Breast epithelium (tissue), 4 donors: ENCODE results near the gene SNX6. TPM values are rescaled to one million over a fixed set of nuclear protein-coding genes. Genes with fewer than 3 reads are reported as not detected.
"Not testable (repeated sequence)": the region's sequence is repeated elsewhere in the genome, so short reads cannot be mapped to it uniquely, and the experiment has no call there.

Experiments
- DNase-seq, 2 donors: peaks; one replicate each; pipeline ENCODE4 v3.0.0-alpha.2; 2019; ENCODE audit warnings: low spot score in 2 of 2
- H3K27ac ChIP-seq, 2 donors: fragments of 200-600 bp; sonication (generic) in 1 of 2; one replicate each; pipeline ENCODE4 v1.5.1; 2016 to 2019; ENCODE audit warnings: mild to moderate bottlenecking in 1 of 2
- H3K27me3 ChIP-seq, 2 donors: fragments of 200-600 bp; sonication (generic) in 1 of 2; one replicate each; pipeline versions ENCODE4 v1.5.1 to v1.6.0; 2017 to 2019; ENCODE audit warnings: control low read depth in 1 of 2, mild to moderate bottlenecking in 1 of 2
- H3K36me3 ChIP-seq: fragments of 200-600 bp; one replicate; pipeline ENCODE4 v1.5.1; 2019
- H3K4me1 ChIP-seq, 2 donors: fragments of 200-600 bp; sonication (generic); one replicate each; pipeline ENCODE4 v1.5.1; 2016 to 2019; ENCODE audit warnings: control low read depth in 1 of 2
- H3K4me3 ChIP-seq, 3 donors: fragments of 200-600 bp; sonication (generic); 1 replicate in 2 of 3; 2 replicates in 1 of 3; pipeline ENCODE4 v1.5.1; 2016 to 2019; ENCODE audit warnings: mild to moderate bottlenecking in 3 of 3, moderate library complexity in 2 of 3
- H3K9me3 ChIP-seq, 2 donors: fragments of 200-600 bp; sonication (generic) in 1 of 2; one replicate each; pipeline ENCODE4 v1.5.1; 2016 to 2019; ENCODE audit warnings: control low read depth in 1 of 2
- POLR2A ChIP-seq: fragments of 450-650 bp; IDR thresholded peaks from one replicate; pipeline ENCODE4 v1.6.1; 2016; ENCODE audit warnings: antibody characterized with exemption, mild to moderate bottlenecking, moderate library complexity
- POLR2AphosphoS5 ChIP-seq, 3 donors: sonication (generic); formaldehyde crosslinking; IDR thresholded peaks; one replicate each; pipeline ENCODE4 v1.6.1; 2017; ENCODE audit warnings: antibody characterized with exemption in 3 of 3
- intact Hi-C: fragments of 100-400 bp; cut with DNase I; formaldehyde crosslinking; loops from one replicate; pipeline ENCODE4 v1.15.1; 2023; ENCODE audit warnings: low total_unique reads
- total RNA-seq, 3 donors: library from RNA; depleted of rRNA; stranded (reverse); fragments of >200 nt; gene quantifications; one replicate each; pipeline ENCODE4 v1.1.0, GENCODE V29; 2016
- TF ChIP-seq, protein P1 (sequence below), 3 donors: fragments of 450-650 bp; IDR thresholded peaks; one replicate each; pipeline ENCODE4 v1.5.1; 2016 to 2017; ENCODE audit warnings: antibody characterized with exemption in 3 of 3, mild to moderate bottlenecking in 3 of 3, moderate library complexity in 3 of 3

The SNX6 gene
- total RNA-seq, 3 donors from 2014 or later: 64.2 to 129 (median 127) TPM

DNA sequence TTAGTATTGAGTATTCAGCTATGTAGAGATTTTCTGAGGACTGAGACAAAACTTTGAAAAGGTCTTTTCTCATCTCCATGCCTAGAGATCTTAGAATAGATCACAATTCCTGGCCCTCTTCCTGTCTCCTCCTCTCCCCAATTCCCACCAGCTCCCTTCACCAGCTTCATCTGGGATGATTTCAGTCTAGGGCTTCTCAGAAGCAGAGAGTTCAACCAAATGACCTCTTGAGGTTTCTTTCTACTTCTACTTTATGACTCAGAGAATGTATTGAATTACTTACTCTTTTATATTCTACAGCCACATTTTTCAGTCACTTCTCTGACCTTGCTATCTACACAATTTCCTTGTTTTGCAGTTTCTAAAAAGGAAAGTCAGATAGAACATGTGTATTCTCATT, 19.4 kb upstream of the SNX6 start:
- TF ChIP-seq, protein P1, sequence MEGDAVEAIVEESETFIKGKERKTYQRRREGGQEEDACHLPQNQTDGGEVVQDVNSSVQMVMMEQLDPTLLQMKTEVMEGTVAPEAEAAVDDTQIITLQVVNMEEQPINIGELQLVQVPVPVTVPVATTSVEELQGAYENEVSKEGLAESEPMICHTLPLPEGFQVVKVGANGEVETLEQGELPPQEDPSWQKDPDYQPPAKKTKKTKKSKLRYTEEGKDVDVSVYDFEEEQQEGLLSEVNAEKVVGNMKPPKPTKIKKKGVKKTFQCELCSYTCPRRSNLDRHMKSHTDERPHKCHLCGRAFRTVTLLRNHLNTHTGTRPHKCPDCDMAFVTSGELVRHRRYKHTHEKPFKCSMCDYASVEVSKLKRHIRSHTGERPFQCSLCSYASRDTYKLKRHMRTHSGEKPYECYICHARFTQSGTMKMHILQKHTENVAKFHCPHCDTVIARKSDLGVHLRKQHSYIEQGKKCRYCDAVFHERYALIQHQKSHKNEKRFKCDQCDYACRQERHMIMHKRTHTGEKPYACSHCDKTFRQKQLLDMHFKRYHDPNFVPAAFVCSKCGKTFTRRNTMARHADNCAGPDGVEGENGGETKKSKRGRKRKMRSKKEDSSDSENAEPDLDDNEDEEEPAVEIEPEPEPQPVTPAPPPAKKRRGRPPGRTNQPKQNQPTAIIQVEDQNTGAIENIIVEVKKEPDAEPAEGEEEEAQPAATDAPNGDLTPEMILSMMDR (IDR thresholded peaks at IDR 0.05): no peak
- TF ChIP-seq POLR2A (no peak), POLR2AphosphoS5 (IDR thresholded peaks at IDR 0.05) (no peak)
- DNase-seq: no peak
- no peak overlapping the region for H3K4me3 ChIP-seq
- intact Hi-C loops: no loop called here
- H3K36me3 ChIP-seq: no peaks in the 10 kb centered on the region
- no peaks in the 10 kb centered on the region for H3K4me1 ChIP-seq
- H3K9me3 ChIP-seq: no peaks in the 10 kb centered on the region
- H3K27ac ChIP-seq: no peak overlapping the region
- no peaks in the 10 kb centered on the region for H3K27me3 ChIP-seq

DNA sequence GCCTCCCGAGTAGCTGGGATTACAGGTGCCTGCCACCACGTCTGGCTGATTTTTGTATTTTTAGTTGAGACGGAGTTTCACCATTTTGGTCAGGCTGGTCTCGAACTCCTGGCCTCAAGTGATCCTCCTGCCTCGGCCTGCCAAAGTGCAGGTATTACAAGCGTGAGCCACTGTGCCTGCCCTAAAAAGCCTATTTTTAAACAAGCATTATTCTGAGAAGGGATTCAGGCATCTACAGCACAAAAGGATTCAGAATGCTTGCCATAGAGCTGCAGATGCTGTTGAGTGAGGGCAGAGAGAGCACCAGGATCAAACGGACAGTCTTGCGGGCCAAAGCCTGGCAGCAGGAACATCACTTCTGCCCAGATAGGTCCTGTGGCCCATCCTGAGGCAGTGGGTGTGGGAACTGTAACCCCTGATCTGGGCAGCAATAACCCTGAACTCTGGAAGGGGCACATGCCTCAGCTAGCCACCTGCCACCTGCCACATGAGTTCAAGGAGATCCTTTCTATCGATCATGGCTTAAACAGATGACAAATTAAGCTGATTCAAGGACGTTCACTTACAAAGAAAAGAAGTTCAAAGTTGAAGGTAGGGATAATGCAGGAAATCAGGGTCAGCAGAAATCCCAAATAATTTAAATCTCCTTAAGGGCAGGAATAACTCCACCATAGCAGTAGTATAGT, 16.8 kb upstream of the SNX6 start:
- TF ChIP-seq POLR2AphosphoS5 (IDR thresholded peaks at IDR 0.05) (no peak), POLR2A (no peak)
- TF ChIP-seq, protein P1 (IDR thresholded peaks at IDR 0.05): no peak

DNA sequence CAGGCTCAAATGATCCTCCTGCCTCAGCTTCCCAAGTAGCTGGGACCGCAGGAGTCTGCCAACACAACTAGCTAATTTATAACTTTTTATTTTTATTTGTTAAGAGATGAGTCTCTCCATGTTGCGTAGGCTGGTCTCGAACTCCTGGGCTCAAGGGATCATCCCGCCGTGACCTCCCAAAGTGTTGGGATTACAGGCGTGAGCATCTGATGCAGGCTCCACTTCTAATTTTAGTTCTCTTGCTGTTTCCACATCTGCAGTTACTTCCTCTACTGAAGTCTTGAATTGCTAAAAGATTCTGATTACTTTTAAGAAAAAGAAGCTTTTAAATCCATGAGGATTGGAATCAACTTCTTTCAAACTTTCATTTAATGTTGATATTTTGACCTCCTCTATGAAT, 13.4 kb upstream of the SNX6 start:
- no peaks in the 10 kb centered on the region for H3K9me3 ChIP-seq
- intact Hi-C loops: no loop called here

More for the DNA sequence above, 16.8 kb upstream of the SNX6 start:
- no peaks in the 10 kb centered on the region for H3K36me3 ChIP-seq
- no peak overlapping the region for H3K27ac ChIP-seq
- no peaks in the 10 kb centered on the region for H3K4me1 ChIP-seq
- H3K9me3 ChIP-seq: no peaks in the 10 kb centered on the region
- intact Hi-C loops: no loop called here
- no peaks in the 10 kb centered on the region for H3K27me3 ChIP-seq
- no peak for DNase-seq
- H3K4me3 ChIP-seq: no peak overlapping the region

DNA sequence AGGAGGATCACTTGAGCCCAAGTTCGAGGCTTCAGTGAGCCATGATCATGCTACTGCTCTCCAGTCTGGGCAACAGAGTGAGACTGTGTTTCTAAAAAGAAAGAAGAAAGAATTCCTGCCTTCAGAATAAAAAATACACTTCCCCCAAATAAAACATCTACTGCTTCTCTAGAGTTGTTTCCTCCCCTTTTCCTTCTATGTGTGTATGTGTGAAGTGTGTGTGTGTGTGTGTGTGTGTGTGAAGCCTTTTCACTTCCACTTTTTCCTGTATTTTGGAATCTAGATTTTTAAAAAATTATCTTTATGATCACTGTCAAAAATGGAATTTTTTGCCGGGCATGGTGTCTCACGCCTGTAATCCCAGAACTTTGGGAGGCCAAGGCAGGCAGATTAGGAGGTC, 12.6 kb upstream of the SNX6 start:
- H3K27me3 ChIP-seq: no peaks in the 10 kb centered on the region
- TF ChIP-seq POLR2AphosphoS5 (IDR thresholded peaks at IDR 0.05) (no peak), POLR2A (no peak)
- TF ChIP-seq, protein P1 (IDR thresholded peaks at IDR 0.05): no peak
- H3K4me1 ChIP-seq: no peaks in the 10 kb centered on the region
- intact Hi-C loops: no loop called here
- H3K9me3 ChIP-seq: no peaks in the 10 kb centered on the region
- no peak for DNase-seq
- no peaks in the 10 kb centered on the region for H3K36me3 ChIP-seq
- H3K4me3 ChIP-seq: no peak overlapping the region
- H3K27ac ChIP-seq: no peak overlapping the region

More for the DNA sequence above, 13.4 kb upstream of the SNX6 start:
- DNase-seq: no peak
- no peak overlapping the region for H3K4me3 ChIP-seq
- no peaks in the 10 kb centered on the region for H3K27me3 ChIP-seq
- no peak for TF ChIP-seq POLR2A
- TF ChIP-seq POLR2AphosphoS5 (IDR thresholded peaks at IDR 0.05): no peak
- no peak overlapping the region for H3K27ac ChIP-seq
- no peaks in the 10 kb centered on the region for H3K4me1 ChIP-seq
- H3K36me3 ChIP-seq: no peaks in the 10 kb centered on the region

DNA sequence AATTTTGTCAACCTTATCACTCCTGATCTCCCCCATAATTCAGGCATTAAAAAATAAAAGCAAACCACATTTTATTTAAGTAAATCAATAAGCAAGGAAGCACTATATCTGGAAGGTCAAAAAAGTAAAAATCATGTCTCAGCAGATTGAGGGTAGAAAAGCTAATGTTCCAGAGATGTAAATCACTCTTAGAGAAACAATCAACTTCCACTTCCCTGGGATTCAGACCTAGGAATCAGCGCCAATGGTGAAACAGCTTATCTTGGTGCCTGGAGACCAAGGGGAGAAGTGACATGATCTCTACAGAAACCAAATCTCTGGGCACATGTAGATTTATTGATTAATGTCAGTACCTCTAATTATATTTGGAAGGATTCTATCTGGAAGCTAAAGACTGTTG, 10.9 kb upstream of the SNX6 start:
- no peak for DNase-seq
- no peaks in the 10 kb centered on the region for H3K4me1 ChIP-seq
- no peak overlapping the region for H3K4me3 ChIP-seq
- H3K27me3 ChIP-seq: no peaks in the 10 kb centered on the region
- TF ChIP-seq POLR2A (no peak), POLR2AphosphoS5 (IDR thresholded peaks at IDR 0.05) (no peak)
- TF ChIP-seq, protein P1 (IDR thresholded peaks at IDR 0.05): no peak
- H3K9me3 ChIP-seq: no peaks in the 10 kb centered on the region
- H3K27ac ChIP-seq: no peak overlapping the region
- no peaks in the 10 kb centered on the region for H3K36me3 ChIP-seq
- intact Hi-C loops: no loop called here

DNA sequence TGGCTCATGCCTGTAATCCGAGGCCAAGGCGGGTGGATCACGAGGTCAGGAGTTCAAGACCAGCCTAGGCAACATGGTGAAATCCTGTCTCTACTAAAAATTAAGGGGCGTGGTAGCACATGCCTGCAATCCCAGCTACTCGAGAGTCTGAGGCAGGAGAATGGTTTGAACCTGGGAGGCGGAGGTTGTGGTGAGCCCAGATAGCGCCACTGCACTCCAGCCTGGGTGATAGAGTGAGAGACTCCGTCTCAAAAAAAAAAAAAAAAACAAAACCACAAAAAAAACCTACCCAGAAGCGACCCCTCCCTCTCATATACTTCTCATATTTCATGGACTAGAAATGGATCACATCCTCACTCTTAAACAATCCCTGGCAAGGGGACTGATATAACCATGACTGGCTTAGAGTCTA, 4.4 kb upstream of the SNX6 start:
- H3K36me3 ChIP-seq, DNase-seq, intact Hi-C loops, H3K9me3 ChIP-seq, H3K27me3 ChIP-seq, H3K4me3 ChIP-seq, H3K4me1 ChIP-seq, H3K27ac ChIP-seq: not testable (repeated sequence)
